Breast epithelium (tissue), 3 donors: Measurements from ENCODE around the gene FNDC3B.

Experiments
- POLR2A ChIP-seq: fragments of 450-650 bp; IDR thresholded peaks from one replicate; pipeline ENCODE4 v1.6.1; 2016; ENCODE audit warnings: antibody characterized with exemption, mild to moderate bottlenecking, moderate library complexity
- POLR2AphosphoS5 ChIP-seq, 3 donors: sonication (generic); formaldehyde crosslinking; IDR thresholded peaks; one replicate each; pipeline ENCODE4 v1.6.1; 2017; ENCODE audit warnings: antibody characterized with exemption in 3 of 3
- TF ChIP-seq, protein P1 (sequence below), 3 donors: fragments of 450-650 bp; IDR thresholded peaks; one replicate each; pipeline ENCODE4 v1.5.1; 2016 to 2017; ENCODE audit warnings: antibody characterized with exemption in 3 of 3, mild to moderate bottlenecking in 3 of 3, moderate library complexity in 3 of 3

DNA sequence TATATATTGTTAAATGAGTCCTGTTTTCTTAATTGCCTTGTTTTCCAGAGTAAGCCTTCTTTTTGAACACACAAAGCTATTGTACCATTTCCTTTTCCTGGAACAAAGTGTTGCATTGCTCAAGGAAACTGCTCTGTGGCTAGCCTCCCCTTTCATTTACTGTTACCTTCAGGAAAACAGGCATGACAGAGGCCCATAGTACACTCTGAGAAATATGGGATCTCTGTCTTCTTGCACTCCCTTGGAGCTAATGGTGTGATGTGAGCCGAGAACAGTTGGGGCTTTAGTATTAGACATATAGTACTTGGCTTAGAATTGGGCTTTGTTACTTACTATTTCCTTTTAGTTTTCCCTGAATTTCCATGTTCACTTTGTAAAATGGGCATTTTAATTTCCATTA, 215.2 kb downstream of the FNDC3B start:
- TF ChIP-seq POLR2A (no peak), POLR2AphosphoS5 (IDR thresholded peaks at IDR 0.05) (no peak)
- TF ChIP-seq, protein P1, sequence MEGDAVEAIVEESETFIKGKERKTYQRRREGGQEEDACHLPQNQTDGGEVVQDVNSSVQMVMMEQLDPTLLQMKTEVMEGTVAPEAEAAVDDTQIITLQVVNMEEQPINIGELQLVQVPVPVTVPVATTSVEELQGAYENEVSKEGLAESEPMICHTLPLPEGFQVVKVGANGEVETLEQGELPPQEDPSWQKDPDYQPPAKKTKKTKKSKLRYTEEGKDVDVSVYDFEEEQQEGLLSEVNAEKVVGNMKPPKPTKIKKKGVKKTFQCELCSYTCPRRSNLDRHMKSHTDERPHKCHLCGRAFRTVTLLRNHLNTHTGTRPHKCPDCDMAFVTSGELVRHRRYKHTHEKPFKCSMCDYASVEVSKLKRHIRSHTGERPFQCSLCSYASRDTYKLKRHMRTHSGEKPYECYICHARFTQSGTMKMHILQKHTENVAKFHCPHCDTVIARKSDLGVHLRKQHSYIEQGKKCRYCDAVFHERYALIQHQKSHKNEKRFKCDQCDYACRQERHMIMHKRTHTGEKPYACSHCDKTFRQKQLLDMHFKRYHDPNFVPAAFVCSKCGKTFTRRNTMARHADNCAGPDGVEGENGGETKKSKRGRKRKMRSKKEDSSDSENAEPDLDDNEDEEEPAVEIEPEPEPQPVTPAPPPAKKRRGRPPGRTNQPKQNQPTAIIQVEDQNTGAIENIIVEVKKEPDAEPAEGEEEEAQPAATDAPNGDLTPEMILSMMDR (IDR thresholded peaks at IDR 0.05): no peak
